Trophoblast cell (in vitro differentiated cells and primary cell): ENCODE results near the gene KIT.
A peak's percentile ranks its signal among the peaks of the same experiment; 100 is the strongest.

Experiments
- DNase-seq, 2 donors: peaks; one replicate each; pipeline ENCODE4 v3.0.0-alpha.2; 2016
- H2AFZ ChIP-seq: 2 replicates; pipeline ENCODE4 v1.6.1; 2013; ENCODE audit warnings: low read length, moderate library complexity, mild to moderate bottlenecking; ENCODE audit not compliant: insufficient read depth, poor library complexity
- H2AK5ac ChIP-seq: 2 replicates; pipeline ENCODE4 v1.6.1; 2013; ENCODE audit warnings: mild to moderate bottlenecking, low read length
- H2BK120ac ChIP-seq: 2 replicates; pipeline ENCODE4 v1.6.1; 2013; ENCODE audit warnings: low read length, mild to moderate bottlenecking, moderate library complexity; ENCODE audit not compliant: insufficient read depth, poor library complexity
- H2BK12ac ChIP-seq: 2 replicates; pipeline ENCODE4 v1.6.1; 2013; ENCODE audit warnings: mild to moderate bottlenecking, low read length, moderate library complexity
- H2BK5ac ChIP-seq: 2 replicates; pipeline ENCODE4 v1.6.1; 2013; ENCODE audit warnings: low read length, low read depth, moderate library complexity, mild to moderate bottlenecking; ENCODE audit not compliant: poor library complexity
- H3K14ac ChIP-seq: 2 replicates; pipeline ENCODE4 v1.6.1; 2013; ENCODE audit warnings: mild to moderate bottlenecking, low read length
- H3K18ac ChIP-seq: 2 replicates; pipeline ENCODE4 v1.6.1; 2013; ENCODE audit warnings: mild to moderate bottlenecking, low read length
- H3K23ac ChIP-seq: 2 replicates; pipeline ENCODE4 v1.6.1; 2013; ENCODE audit warnings: low read length
- H3K27ac ChIP-seq: 2 replicates; pipeline ENCODE4 v1.5.1; 2013; ENCODE audit warnings: low read depth, mild to moderate bottlenecking, inconsistent platforms, low read length, moderate library complexity
- H3K27me3 ChIP-seq: 2 replicates; pipeline ENCODE4 v1.6.1; 2013; ENCODE audit warnings: inconsistent platforms, mild to moderate bottlenecking, low read length, moderate library complexity; ENCODE audit not compliant: insufficient read depth
- H3K36me3 ChIP-seq, 2 experiments: 1 replicate in 1 of 2; 2 replicates in 1 of 2; pipeline ENCODE4 v1.6.1; 2013; ENCODE audit warnings: low read length in 2 of 2, mild to moderate bottlenecking in 2 of 2, moderate library complexity in 1 of 2; ENCODE audit not compliant: insufficient read depth in 2 of 2, control insufficient read depth in 1 of 2
- H3K4ac ChIP-seq: 2 replicates; pipeline ENCODE4 v1.6.1; 2013; ENCODE audit warnings: low read depth, mild to moderate bottlenecking, low read length, moderate library complexity
- H3K4me1 ChIP-seq, 2 experiments: 1 replicate in 1 of 2; 2 replicates in 1 of 2; pipeline ENCODE4 v1.6.1; 2013; ENCODE audit warnings: low read length in 2 of 2, mild to moderate bottlenecking in 2 of 2, moderate library complexity in 1 of 2; ENCODE audit not compliant: insufficient read depth in 2 of 2, control insufficient read depth in 1 of 2
- H3K4me2 ChIP-seq: 2 replicates; pipeline ENCODE4 v1.6.1; 2013; ENCODE audit warnings: inconsistent platforms, mild to moderate bottlenecking, low read length, moderate library complexity
- H3K4me3 ChIP-seq: 2 replicates; pipeline ENCODE4 v1.5.1; 2013; ENCODE audit warnings: mild to moderate bottlenecking, low read depth, low read length, inconsistent platforms
- H3K79me1 ChIP-seq: one replicate; pipeline ENCODE4 v1.6.1; 2013; ENCODE audit warnings: low read length
- H3K79me2 ChIP-seq: 2 replicates; pipeline ENCODE4 v1.6.1; 2013; ENCODE audit warnings: low read length, mild to moderate bottlenecking; ENCODE audit not compliant: control insufficient read depth, insufficient read depth, poor library complexity
- H3K9ac ChIP-seq: 2 replicates; pipeline ENCODE4 v1.6.1; 2013; ENCODE audit warnings: mild to moderate bottlenecking, low read length
- H3K9me3 ChIP-seq: 2 replicates; pipeline ENCODE4 v1.6.1; 2013; ENCODE audit warnings: low read depth, mild to moderate bottlenecking, control low read depth, inconsistent platforms, low read length; ENCODE audit not compliant: insufficient read depth
- H4K12ac ChIP-seq: 2 replicates; pipeline ENCODE4 v1.6.1; 2013; ENCODE audit warnings: low read depth, mild to moderate bottlenecking, low read length, moderate library complexity
- H4K8ac ChIP-seq: 2 replicates; pipeline ENCODE4 v1.6.1; 2013; ENCODE audit warnings: low read depth, mild to moderate bottlenecking, low read length, moderate library complexity
- H4K91ac ChIP-seq: one replicate; pipeline ENCODE4 v1.6.1; 2013; ENCODE audit warnings: low read depth, mild to moderate bottlenecking, low read length, moderate library complexity
- WGBS: extraction: QIAGEN DNeasy Blood & Tissue Kit; methylation state at CpG from one replicate; pipeline ENCODE4 v1.1.7; 2013; ENCODE audit warnings: missing lambda C conversion rate; ENCODE audit not compliant: insufficient read length, insufficient coverage; ENCODE audit errors: extremely low coverage; 5-methylcytosine and 5-hydroxymethylcytosine counted together

The KIT gene

GRCh38 chr4:54784161-54784671 is 126.5 kb downstream of the KIT start:
- Histone ChIP-seq H4K12ac (no peak overlapping the region), H3K79me2 (no peaks in the 10 kb centered on the region), H2BK12ac (no peak overlapping the region), H3K27ac (no peak overlapping the region), H3K14ac (no peak overlapping the region), H3K79me1 (no peaks in the 10 kb centered on the region), H3K9ac (no peak overlapping the region), H2AK5ac (no peak overlapping the region), H2BK5ac (no peak overlapping the region), H3K4me1 (peaks cover 0 to 2% of the 10 kb centered on the region in 2 experiments), H3K23ac (no peak overlapping the region), H3K4me3 (no peak overlapping the region), H2AFZ (no peak overlapping the region), H3K27me3 (no peaks in the 10 kb centered on the region), H3K18ac (no peak overlapping the region), H3K9me3 (no peaks in the 10 kb centered on the region), H3K36me3 (no peaks in the 10 kb centered on the region), H3K4me2 (no peak overlapping the region), H2BK120ac (no peak overlapping the region), H4K91ac (no peak overlapping the region), H3K4ac (no peak overlapping the region), H4K8ac (no peak overlapping the region)
- no CpG with 5 or more reads among the region's 14 CpGs for WGBS
- peak; percentile 15 to 58 for DNase-seq
